Measurements from ENCODE around the gene FAM187B. TPM values are rescaled to one million over a fixed set of nuclear protein-coding genes. Genes with fewer than 3 reads are reported as not detected.
"Not testable (repeated sequence)": the region's sequence is repeated elsewhere in the genome, so short reads cannot be mapped to it uniquely, and the experiment has no call there.

Gene FAM187B
- total RNA-seq, 1 donor from 2014 or later: not detected

- no peak for FAIRE-seq
These were observed 12.3 kb downstream of the FAM187B start for GRCh38 chr19:35216016-35216832.

DNA sequence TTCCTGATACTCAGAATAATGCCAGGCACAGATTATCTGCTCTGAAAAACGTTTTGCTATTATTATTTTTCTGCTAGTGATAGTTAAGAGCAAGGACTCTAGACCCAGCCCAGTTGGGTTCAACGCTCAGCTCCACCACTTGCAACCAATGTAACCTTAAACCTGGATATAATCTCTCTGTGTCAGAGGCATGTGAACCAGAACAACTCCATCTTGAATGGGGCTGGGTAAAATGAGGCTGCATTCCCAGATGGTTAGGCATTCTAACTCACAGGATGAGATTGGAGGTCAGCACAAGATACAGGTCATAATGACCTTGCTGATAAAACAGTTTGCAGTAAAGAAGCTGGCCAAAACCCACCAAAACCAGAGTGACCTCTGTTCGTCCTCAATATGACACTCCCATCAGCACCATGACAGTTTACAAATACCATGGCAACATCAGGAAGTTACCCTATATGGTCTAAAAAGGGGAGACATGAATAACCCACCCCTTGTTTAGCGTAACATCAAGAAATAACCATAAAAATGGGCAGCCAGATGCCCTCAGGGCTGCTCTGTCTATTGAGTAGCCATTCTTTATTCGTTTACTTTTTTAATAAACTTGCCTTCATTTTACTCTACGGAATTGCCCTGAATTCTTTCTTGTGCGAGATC is 13.6 kb downstream of the FAM187B start:
- DNase-seq (ENCODE audit: low spot score in 2 of 2) (no peak), FAIRE-seq (no peak)

More at GRCh38 chr19:35216016-35216832, 12.3 kb downstream of the FAM187B start:
- no peak for DNase-seq (ENCODE audit: low spot score in 2 of 2)

GRCh38 chr19:35213663-35214632 is 14.6 kb downstream of the FAM187B start:
- FAIRE-seq (no peak), DNase-seq (ENCODE audit: low spot score in 2 of 2) (peak in 1 of 2 donors; percentile 29)

GRCh38 chr19:35212241-35212640 is 16.3 kb downstream of the FAM187B start:
- DNase-seq (ENCODE audit: low spot score in 2 of 2) (no peak), FAIRE-seq (no peak)

DNA sequence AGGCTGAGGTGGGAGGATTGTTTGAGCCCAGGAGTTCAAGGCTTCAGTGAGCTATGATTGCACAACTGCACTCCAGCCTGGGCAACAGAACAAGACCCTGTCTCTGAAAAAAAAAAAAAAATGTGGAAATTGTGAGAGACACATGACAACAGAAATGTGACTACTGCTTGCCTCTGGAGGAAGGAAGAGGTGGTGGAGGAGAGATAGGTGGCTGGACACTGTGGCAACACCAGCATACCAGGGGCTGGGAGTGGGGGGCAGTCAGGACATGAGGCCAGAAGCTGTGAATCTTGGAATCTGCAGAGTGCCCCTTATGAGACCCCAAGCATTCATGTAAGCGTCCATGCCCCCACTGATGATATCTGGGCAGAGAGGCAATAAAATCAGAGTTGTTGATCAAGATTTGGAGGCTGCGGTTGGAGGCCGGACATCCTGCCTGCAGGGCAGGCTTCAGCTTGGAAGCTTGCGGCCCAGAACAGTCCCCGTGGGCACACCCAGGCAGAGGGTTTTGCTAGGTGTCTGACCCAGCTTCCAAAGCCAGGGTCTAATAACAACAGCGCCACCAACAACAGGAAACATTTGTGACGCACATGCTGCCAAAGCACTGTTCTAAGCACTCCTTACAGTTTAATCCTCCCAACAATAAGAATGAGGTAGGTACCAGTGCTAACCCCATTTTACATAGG is 16.9 kb downstream of the FAM187B start:
- DNase-seq (ENCODE audit: low spot score in 2 of 2) (no peak), FAIRE-seq (no peak)

DNA sequence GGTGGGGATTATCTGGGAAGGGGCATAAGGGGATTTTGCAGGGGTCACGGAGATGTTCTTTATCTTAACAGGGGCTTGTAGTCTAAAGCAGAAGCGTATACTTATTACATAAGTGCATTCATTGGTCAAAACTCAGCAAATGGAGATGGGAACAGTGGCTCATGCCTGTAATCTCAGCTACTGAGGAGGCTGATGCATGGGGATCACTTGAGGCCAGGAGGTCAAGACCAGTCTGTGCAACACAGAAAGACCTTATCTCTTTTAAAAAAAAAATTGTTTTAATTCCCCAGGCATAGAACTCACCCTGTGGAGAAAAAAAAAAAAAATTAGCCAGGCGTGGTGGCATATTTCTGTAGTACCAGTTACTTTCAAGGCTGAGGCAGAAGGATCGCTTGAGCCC is 18.9 kb downstream of the FAM187B start:
- no peak for FAIRE-seq
- DNase-seq (ENCODE audit: low spot score in 2 of 2): no peak

DNA sequence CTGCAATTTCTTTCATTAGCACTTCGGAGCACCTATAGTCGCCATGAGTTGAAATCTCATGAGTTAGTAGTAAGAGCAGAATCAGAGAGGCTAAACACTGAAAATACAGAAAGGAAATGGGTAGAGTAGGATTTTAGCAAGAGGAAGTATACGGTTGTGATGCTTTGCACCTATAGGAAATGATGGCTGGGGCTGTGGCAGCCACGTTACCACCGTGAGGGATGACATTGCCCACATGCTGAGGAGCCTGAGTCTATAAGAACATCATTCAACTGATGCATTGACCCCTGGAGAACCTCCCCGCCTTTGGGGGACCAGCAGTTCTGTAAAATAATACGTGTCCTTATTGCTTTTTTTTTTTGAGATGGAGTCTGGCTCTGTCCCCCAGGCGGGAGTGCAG is 20.4 kb downstream of the FAM187B start:
- no peak for DNase-seq (ENCODE audit: low spot score in 2 of 2)
- FAIRE-seq: no peak

- DNase-seq (ENCODE audit: low spot score in 2 of 2) (no peak), FAIRE-seq (no peak)
These were observed 21.1 kb downstream of the FAM187B start for GRCh38 chr19:35207391-35207871.

DNA sequence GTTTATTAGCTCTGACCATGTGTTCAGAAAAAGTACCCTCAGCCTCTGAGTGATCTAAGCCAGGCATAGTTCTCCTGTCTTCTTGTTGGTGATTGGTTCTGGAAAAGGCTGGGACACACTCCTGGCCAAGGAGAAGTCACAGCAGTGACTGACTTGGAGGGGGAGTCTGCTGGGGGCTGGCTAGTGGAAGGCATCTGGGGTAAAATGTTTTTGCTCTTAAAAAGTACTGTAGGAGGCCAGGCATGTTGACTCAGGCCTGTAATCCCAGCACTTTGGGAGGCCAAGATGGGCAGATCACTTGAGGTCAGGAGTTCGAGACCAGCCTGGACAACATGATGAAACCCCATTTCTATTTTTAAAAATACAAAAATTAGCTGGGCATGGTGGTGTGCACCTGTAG is 21.7 kb downstream of the FAM187B start:
- DNase-seq (ENCODE audit: low spot score in 2 of 2): no peak
- FAIRE-seq: no peak

DNA sequence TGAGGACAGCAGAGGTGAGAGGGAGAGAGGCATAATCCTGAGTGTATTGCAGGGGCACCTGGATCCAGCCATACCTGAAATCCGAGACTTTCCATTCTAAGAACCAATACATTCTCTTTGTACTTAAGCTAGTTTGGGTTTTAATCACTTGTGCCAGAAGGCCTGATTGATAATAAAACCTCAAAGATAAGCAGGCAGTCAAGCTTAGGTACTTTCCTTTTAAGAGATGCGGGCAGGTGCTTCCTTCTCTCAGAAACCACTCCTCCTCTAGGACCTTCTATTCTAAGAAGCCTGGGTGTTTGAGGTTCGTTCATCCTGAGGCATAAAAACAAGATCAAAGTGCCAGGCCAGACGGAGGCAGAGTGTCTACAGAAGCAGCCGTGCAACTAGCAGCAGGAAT is 22.2 kb downstream of the FAM187B start:
- DNase-seq (ENCODE audit: low spot score in 2 of 2) (no peak), FAIRE-seq (no peak)

- DNase-seq (ENCODE audit: low spot score in 2 of 2): no peak
These were observed 22.7 kb downstream of the FAM187B start for GRCh38 chr19:35205733-35206323.

DNA sequence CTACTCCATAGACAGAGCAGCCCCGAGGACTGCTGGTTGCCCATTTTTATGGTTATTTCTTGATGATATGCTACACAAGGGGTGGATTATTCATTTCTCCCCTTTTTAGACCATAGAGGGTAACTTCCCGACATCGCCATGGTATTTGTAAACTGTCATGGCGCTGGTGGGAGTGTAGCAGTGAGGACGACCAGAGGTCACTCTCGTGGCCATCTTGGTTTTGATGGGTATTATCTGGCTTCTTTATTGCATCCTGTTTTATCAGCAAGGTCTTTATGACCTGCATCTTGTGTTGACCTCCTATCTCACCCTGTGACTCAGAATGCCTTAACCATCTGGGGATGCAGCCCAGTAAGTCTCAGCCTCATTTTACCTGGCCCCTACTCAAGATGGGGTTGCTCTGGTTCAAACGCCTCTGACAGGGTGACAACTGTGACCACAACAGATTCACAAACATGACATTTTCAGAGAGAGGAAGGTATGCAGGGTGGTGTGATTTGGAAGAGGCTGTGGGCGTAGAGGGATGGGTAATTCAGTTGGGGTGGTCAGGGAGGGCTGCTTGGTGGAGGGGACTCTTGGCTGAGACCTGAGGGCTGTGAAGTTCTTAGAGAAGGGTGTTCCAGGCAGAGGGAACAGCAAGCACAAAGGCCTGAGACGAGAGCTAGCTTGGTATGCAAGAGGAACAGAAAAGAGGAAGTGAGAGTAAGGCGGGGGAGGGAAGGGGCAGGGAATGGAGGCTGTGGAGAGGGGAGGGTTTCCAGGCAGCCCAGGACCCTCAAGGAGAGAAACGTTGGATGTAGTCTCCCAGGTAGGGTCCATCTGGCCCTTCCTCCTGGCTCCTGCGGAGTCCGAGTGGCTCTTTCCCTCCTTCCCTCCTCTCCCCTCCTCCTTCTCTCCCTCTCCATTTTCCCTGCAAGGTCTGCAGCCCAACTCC is 23.5 kb downstream of the FAM187B start:
- DNase-seq (ENCODE audit: low spot score in 2 of 2) (no peak), FAIRE-seq (no peak)

More at GRCh38 chr19:35205733-35206323, 22.7 kb downstream of the FAM187B start:
- FAIRE-seq: no peak

GRCh38 chr19:35202722-35203688 is 25.5 kb downstream of the FAM187B start:
- FAIRE-seq (no peak), DNase-seq (ENCODE audit: low spot score in 2 of 2) (no peak)

GRCh38 chr19:35199481-35199880 is 29.1 kb downstream of the FAM187B start:
- FAIRE-seq: no peak

DNA sequence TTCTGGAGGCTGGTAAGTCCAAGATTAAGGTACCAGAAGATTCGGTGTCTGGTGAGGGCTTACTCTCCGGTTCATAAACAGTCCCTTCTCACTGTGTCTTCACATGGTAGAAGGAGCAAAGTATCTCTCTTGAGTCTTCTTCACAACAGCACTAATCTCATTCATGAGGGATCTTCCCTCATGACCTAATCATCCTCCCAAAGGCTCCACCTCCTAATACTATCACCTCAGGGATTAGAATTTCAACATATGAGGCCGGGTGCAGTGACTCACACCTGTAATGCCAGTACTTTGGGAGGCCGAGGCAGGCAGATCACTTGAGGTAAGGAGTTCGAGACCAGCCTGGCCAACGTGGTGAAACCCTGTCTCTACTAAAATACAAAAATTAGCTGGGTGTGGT is 31.7 kb downstream of the FAM187B start:
- DNase-seq (ENCODE audit: low spot score in 2 of 2); FAIRE-seq: not testable (repeated sequence)

More at GRCh38 chr19:35199481-35199880, 29.1 kb downstream of the FAM187B start:
- no peak for DNase-seq (ENCODE audit: low spot score in 2 of 2)

DNA sequence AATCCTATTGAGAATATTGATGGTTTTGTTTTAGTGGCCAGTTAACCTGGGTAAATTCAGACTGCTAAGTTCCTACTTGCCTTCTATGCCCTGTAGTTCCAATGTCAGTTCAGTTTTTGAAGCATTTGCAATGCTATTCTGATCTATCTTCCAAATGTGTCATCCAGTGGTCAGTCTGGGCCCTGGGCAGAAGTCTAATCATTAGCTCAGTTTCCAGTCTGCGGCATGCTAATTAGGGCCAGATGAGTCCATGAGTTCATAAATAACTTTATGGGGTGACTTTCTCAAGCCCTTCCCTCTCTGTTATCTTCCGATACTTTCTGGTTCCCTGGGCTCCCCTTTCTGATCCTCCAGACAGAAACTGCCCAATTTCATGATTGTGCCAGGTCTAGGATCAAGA is 32.7 kb downstream of the FAM187B start:
- FAIRE-seq (no peak), DNase-seq (ENCODE audit: low spot score in 2 of 2) (no peak)
